B cell (primary cell): ENCODE measurements around the gene HAPLN1. TPM values are rescaled to one million over a fixed set of nuclear protein-coding genes. Genes with fewer than 3 reads are reported as not detected.

Source experiments
- ATAC-seq: fragments of 200-7000 bp; cut with Tn5 transposase; one replicate; pipeline ENCODE4 v1.10.0; 2021; ENCODE audit warnings: low read depth, mild to moderate bottlenecking, moderate number of reproducible peaks, moderate library complexity
- CTCF ChIA-PET: fragments of 350-600 bp; sonication (Branson Sonifier 250); formaldehyde crosslinking; loops from one replicate; lab custom pipeline; 2021; ENCODE audit warnings: antibody characterized with exemption, inconsistent platforms; lab: Charles Lee
- POLR2A ChIA-PET: fragments of 350-600 bp; sonication (Branson Sonifier 250); formaldehyde crosslinking; loops from one replicate; lab custom pipeline; 2021; ENCODE audit warnings: antibody characterized with exemption; lab: Charles Lee
- DNase-seq: peaks from one replicate; pipeline ENCODE4 v3.0.0; 2013
- H2AFZ ChIP-seq: 2 replicates; pipeline ENCODE4 v1.6.1; 2012; ENCODE audit warnings: mild to moderate bottlenecking, low read depth, low read length; ENCODE audit not compliant: insufficient read depth, poor library complexity, severe bottlenecking
- H3K27ac ChIP-seq, 2 donors: 1 replicate in 1 of 2; 2 replicates in 1 of 2; pipeline ENCODE4 v1.5.1; 2012 to 2013; ENCODE audit warnings: low read length in 2 of 2, mild to moderate bottlenecking in 2 of 2, moderate library complexity in 1 of 2
- H3K27me3 ChIP-seq, 4 experiments: fragments of 200-600 bp in 1 of 4; sonication (generic) in 1 of 4; replicated peaks in 1 of 4; 1 replicate in 2 of 4; 2 replicates in 2 of 4; pipeline versions ENCODE4 v1.6.1 to v1.7.0; 2013 to 2016; ENCODE audit warnings: low read length in 3 of 4, mild to moderate bottlenecking in 2 of 4, mixed read lengths in 1 of 4, moderate library complexity in 1 of 4; ENCODE audit not compliant: insufficient read depth in 4 of 4, control insufficient read depth in 3 of 4; ENCODE audit errors: control extremely low read depth in 1 of 4
- H3K36me3 ChIP-seq, 2 experiments: replicated peaks in 1 of 2; 1 replicate in 1 of 2; 2 replicates in 1 of 2; pipeline versions ENCODE4 v1.6.1 to v1.7.1; 2013; ENCODE audit warnings: low read length in 1 of 2; ENCODE audit not compliant: insufficient read depth in 2 of 2, control insufficient read depth in 1 of 2; ENCODE audit errors: control extremely low read depth in 1 of 2, extremely low read depth in 1 of 2
- H3K4me1 ChIP-seq, 2 donors: fragments of 200-600 bp in 1 of 2; sonication (generic) in 1 of 2; 1 replicate in 1 of 2; 2 replicates in 1 of 2; pipeline versions ENCODE4 v1.5.1 to v1.6.1; 2013 to 2017; ENCODE audit warnings: low read length in 2 of 2; ENCODE audit not compliant: control insufficient read depth in 2 of 2, insufficient read depth in 2 of 2
- H3K4me2 ChIP-seq: replicated peaks from 2 replicates; pipeline ENCODE3; 2012; ENCODE audit warnings: mild to moderate bottlenecking, low read depth, low read length; ENCODE audit not compliant: poor library complexity, severe bottlenecking
- H3K4me3 ChIP-seq, 5 experiments: fragments of 200-600 bp in 1 of 5; sonication (generic) in 1 of 5; 1 replicate in 3 of 5; 2 replicates in 2 of 5; pipeline versions ENCODE4 v1.5.1 to v1.7.0; 2011 to 2016; ENCODE audit warnings: low read length in 4 of 5, mild to moderate bottlenecking in 4 of 5, low read depth in 2 of 5, control low read depth in 1 of 5, moderate library complexity in 1 of 5; ENCODE audit not compliant: insufficient read depth in 1 of 5; ENCODE audit errors: control extremely low read depth in 1 of 5, extremely low read depth in 1 of 5
- H3K79me2 ChIP-seq: fragments of 200-600 bp; sonication (generic); one replicate; pipeline ENCODE4 v1.6.0; 2016; ENCODE audit warnings: low read length; ENCODE audit not compliant: control insufficient read depth, insufficient read depth
- H3K9ac ChIP-seq: fragments of 200-600 bp; sonication (generic); 2 replicates; pipeline ENCODE4 v1.6.1; 2017; ENCODE audit warnings: mild to moderate bottlenecking, low read length, moderate library complexity
- H3K9me3 ChIP-seq, 3 donors: one replicate each; pipeline versions ENCODE4 v1.6.1 to v1.7.1; 2013; ENCODE audit warnings: low read length in 2 of 3; ENCODE audit not compliant: control insufficient read depth in 2 of 3, insufficient read depth in 1 of 3; ENCODE audit errors: control extremely low read depth in 1 of 3
- H4K20me1 ChIP-seq: 2 replicates; pipeline ENCODE4 v1.6.0; 2012; ENCODE audit warnings: mild to moderate bottlenecking, low read length; ENCODE audit not compliant: insufficient read depth, control insufficient read depth, poor library complexity, severe bottlenecking
- H3K27ac Mint-ChIP-seq: one replicate; pipeline ENCODE4 v1.8.0; 2021; ENCODE audit warnings: mixed read lengths
- H3K27me3 Mint-ChIP-seq: one replicate; pipeline ENCODE4 v1.8.0; 2021; ENCODE audit warnings: mixed read lengths
- H3K4me1 Mint-ChIP-seq: one replicate; pipeline ENCODE4 v1.8.0; 2021; ENCODE audit warnings: mixed read lengths
- H3K4me3 Mint-ChIP-seq: one replicate; pipeline ENCODE4 v1.8.0; 2021; ENCODE audit warnings: mixed read lengths
- H3K9me3 Mint-ChIP-seq: one replicate; pipeline ENCODE4 v1.8.0; 2022; ENCODE audit warnings: mixed read lengths; ENCODE audit not compliant: insufficient read depth
- EZH2 ChIP-seq: IDR thresholded peaks from 2 replicates; pipeline ENCODE4 v1.6.1; 2012; ENCODE audit warnings: borderline replicate concordance, low read depth, mild to moderate bottlenecking, moderate library complexity, low read length; ENCODE audit not compliant: insufficient read depth, poor library complexity, severe bottlenecking
- WGBS: methylation state at CpG from one replicate; pipeline ENCODE4 v1.1.5; 2013; ENCODE audit warnings: missing lambda C conversion rate; ENCODE audit not compliant: insufficient coverage; 5-methylcytosine and 5-hydroxymethylcytosine counted together
- intact Hi-C: fragments of 100-400 bp; cut with micrococcal nuclease; formaldehyde crosslinking; loops from one replicate; pipeline ENCODE4 v1.10.0; 2022
- polyA plus RNA-seq: library from polyadenylated mRNA; depleted of rRNA; stranded (reverse); fragments of >200 nt; gene quantifications from 2 replicates; pipeline ENCODE4 v1.2.3, GENCODE V29; 2012
- total RNA-seq, 2 donors: library from RNA; stranded (reverse); fragments of 120-200 nt in 1 of 2; gene quantifications; 1 replicate in 1 of 2; 2 replicates in 1 of 2; pipeline versions ENCODE4 v1.2.3 to v1.2.4, GENCODE V29; 2013 to 2022
- TF ChIP-seq, protein P1 (sequence below): fragments of 200-600 bp; IDR thresholded peaks from one replicate; pipeline ENCODE4 v1.8.0; 2022; ENCODE audit warnings: antibody characterized with exemption, mild to moderate bottlenecking

HAPLN1 gene
- total and polyA plus RNA-seq, 2 donors (not counting 1 experiment from before 2014, with no cell fraction given): not detected

DNA sequence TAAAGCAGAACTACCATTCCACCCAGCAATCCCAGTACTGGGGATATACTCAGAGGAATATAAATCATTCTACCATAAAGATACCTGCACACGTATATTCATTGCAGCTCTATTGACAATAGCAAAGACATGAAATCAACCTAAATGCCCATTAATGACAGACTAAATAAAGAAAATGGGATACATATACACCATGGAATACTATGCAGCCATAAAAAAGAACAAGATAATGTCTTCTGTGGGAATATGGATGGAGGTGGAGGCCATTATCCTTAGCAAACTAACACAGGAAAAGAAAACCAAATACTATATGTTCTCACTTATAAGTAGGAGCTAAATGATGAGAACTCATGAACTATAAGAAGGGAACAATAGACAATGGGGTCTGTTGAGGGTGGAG, 12.5 kb downstream of the HAPLN1 start:
- Histone ChIP-seq H3K27me3 (no peaks in the 10 kb centered on the region), H3K79me2 (no peaks in the 10 kb centered on the region), H2AFZ (no peak overlapping the region), H3K9me3 (no peaks in the 10 kb centered on the region), H3K9ac (no peak overlapping the region), H3K27ac (no peak overlapping the region), H3K4me2 (no peak overlapping the region), H3K4me3 (no peak overlapping the region), H3K36me3 (no peaks in the 10 kb centered on the region), H4K20me1 (no peaks in the 10 kb centered on the region), H3K4me1 (no peaks in the 10 kb centered on the region)
- POLR2A ChIA-PET: no interaction called here
- TF ChIP-seq EZH2: no peak
- TF ChIP-seq, protein P1, sequence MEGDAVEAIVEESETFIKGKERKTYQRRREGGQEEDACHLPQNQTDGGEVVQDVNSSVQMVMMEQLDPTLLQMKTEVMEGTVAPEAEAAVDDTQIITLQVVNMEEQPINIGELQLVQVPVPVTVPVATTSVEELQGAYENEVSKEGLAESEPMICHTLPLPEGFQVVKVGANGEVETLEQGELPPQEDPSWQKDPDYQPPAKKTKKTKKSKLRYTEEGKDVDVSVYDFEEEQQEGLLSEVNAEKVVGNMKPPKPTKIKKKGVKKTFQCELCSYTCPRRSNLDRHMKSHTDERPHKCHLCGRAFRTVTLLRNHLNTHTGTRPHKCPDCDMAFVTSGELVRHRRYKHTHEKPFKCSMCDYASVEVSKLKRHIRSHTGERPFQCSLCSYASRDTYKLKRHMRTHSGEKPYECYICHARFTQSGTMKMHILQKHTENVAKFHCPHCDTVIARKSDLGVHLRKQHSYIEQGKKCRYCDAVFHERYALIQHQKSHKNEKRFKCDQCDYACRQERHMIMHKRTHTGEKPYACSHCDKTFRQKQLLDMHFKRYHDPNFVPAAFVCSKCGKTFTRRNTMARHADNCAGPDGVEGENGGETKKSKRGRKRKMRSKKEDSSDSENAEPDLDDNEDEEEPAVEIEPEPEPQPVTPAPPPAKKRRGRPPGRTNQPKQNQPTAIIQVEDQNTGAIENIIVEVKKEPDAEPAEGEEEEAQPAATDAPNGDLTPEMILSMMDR: no peak
- Mint-ChIP-seq H3K4me1 (no peaks in the 10 kb centered on the region), H3K27me3 (peaks cover 6% of the 10 kb centered on the region), H3K27ac (no peak overlapping the region), H3K9me3 (no peaks in the 10 kb centered on the region), H3K4me3 (no peak overlapping the region)
- DNase-seq (no peak), ATAC-seq (no peak)
- no CpG with 5 or more reads among the region's 1 CpG for WGBS
- CTCF ChIA-PET: interaction anchor here (1.1 kb wide), 1 partner anchor 11 kb away, joined by 3 read pairs; no protein-coding TSS in a partner anchor
- intact Hi-C loops: no loop called here

DNA sequence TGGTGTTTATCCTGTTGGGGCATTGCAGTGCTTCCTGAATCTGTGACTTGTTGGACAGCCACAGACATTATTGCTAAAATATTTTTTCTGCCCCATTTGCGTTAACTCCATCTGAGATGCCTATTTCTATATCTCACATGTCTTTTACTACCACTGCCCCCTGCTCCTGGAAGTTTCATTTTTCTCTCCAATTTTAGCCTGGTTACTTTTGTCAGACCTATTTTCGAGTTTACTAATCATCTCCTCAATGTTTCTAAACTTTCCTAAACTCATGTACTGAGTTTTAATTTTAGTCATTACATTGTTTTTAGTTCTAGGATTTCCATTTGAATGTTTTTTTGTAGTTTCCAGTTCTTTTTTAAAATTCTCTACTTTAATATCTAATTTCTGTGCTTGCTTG, 17.6 kb downstream of the HAPLN1 start:
- DNase-seq (no peak), ATAC-seq (no peak)
- no peak overlapping the region for H3K27ac ChIP-seq
- Mint-ChIP-seq H3K4me3 (no peak overlapping the region), H3K9me3 (no peaks in the 10 kb centered on the region), H3K27ac (no peak overlapping the region), H3K4me1 (no peaks in the 10 kb centered on the region), H3K27me3 (peaks cover 10% of the 10 kb centered on the region)
- no peak overlapping the region for H2AFZ ChIP-seq
- H3K4me3 ChIP-seq: no peak overlapping the region
- no peaks in the 10 kb centered on the region for H3K9me3 ChIP-seq
- H3K27me3 ChIP-seq: no peaks in the 10 kb centered on the region
- H3K79me2 ChIP-seq: no peaks in the 10 kb centered on the region
- WGBS: 100% methylated on average over 1 of the region's 2 CpGs
- no peaks in the 10 kb centered on the region for H3K36me3 ChIP-seq
- no peak overlapping the region for H3K9ac ChIP-seq
- no peak for TF ChIP-seq EZH2
- TF ChIP-seq, protein P1: no peak
- ChIA-PET POLR2A (no interaction called here), CTCF (interaction anchor here (2.0 to 4.0 kb wide), 2 partner anchors 9 to 15 kb away, joined by 10 to 18 read pairs; no protein-coding TSS in a partner anchor)
- intact Hi-C loops: no loop called here
- no peaks in the 10 kb centered on the region for H3K4me1 ChIP-seq
- H4K20me1 ChIP-seq: no peaks in the 10 kb centered on the region
- H3K4me2 ChIP-seq: no peak overlapping the region
